H9 (cell line): ENCODE measurements around the gene FKBP10. TPM values are rescaled to one million over a fixed set of nuclear protein-coding genes. Genes with fewer than 3 reads are reported as not detected.

Source experiments
- DNase-seq: peaks from one replicate; pipeline ENCODE4 v3.0.0-alpha.2; 2017
- H2AFZ ChIP-seq: one replicate; pipeline ENCODE4 v1.6.1; 2013; ENCODE audit warnings: mild to moderate bottlenecking, low read length, control low read depth, moderate library complexity
- H2AK5ac ChIP-seq: 2 replicates; pipeline ENCODE4 v1.6.1; 2013; ENCODE audit warnings: low read length, control low read depth, mixed read lengths; ENCODE audit not compliant: insufficient read length
- H2BK120ac ChIP-seq: one replicate; pipeline ENCODE4 v1.6.1; 2013; ENCODE audit warnings: low read depth, mild to moderate bottlenecking, low read length, control low read depth, inconsistent platforms; ENCODE audit not compliant: poor library complexity, severe bottlenecking
- H2BK12ac ChIP-seq: 2 replicates; pipeline ENCODE4 v1.6.1; 2013; ENCODE audit warnings: low read length, control low read depth, mixed read lengths, low read depth; ENCODE audit not compliant: insufficient read length
- H2BK15ac ChIP-seq: 2 replicates; pipeline ENCODE4 v1.6.1; 2013; ENCODE audit warnings: low read depth, low read length, control low read depth
- H2BK20ac ChIP-seq: one replicate; pipeline ENCODE4 v1.6.1; 2013; ENCODE audit warnings: low read depth, mild to moderate bottlenecking, low read length, control low read depth, inconsistent platforms; ENCODE audit not compliant: poor library complexity, severe bottlenecking
- H2BK5ac ChIP-seq: 2 replicates; pipeline ENCODE4 v1.6.1; 2013; ENCODE audit warnings: low read length, control low read depth, mixed read lengths; ENCODE audit not compliant: insufficient read length
- H3K14ac ChIP-seq: 2 replicates; pipeline ENCODE4 v1.6.1; 2013; ENCODE audit warnings: low read length, control low read depth; ENCODE audit not compliant: insufficient read depth
- H3K18ac ChIP-seq: 2 replicates; pipeline ENCODE4 v1.6.1; 2013; ENCODE audit warnings: low read depth, mild to moderate bottlenecking, mixed read lengths, low read length, control low read depth; ENCODE audit not compliant: insufficient read length
- H3K23ac ChIP-seq: 2 replicates; pipeline ENCODE4 v1.6.1; 2013; ENCODE audit warnings: low read length, control low read depth, mixed read lengths, low read depth; ENCODE audit not compliant: insufficient read length
- H3K23me2 ChIP-seq: 2 replicates; pipeline ENCODE4 v1.6.1; 2013; ENCODE audit warnings: low read depth, mild to moderate bottlenecking, mixed read lengths, low read length, control low read depth; ENCODE audit not compliant: insufficient read length, poor library complexity, severe bottlenecking
- H3K27ac ChIP-seq: 2 replicates; pipeline ENCODE4 v1.5.1; 2013; ENCODE audit warnings: low read length, control low read depth, mixed read lengths, low read depth; ENCODE audit not compliant: insufficient read length
- H3K27me3 ChIP-seq: 2 replicates; pipeline ENCODE4 v1.6.1; 2013; ENCODE audit warnings: low read length, control low read depth, inconsistent platforms; ENCODE audit not compliant: insufficient read depth
- H3K4ac ChIP-seq: 2 replicates; pipeline ENCODE4 v1.6.1; 2013; ENCODE audit warnings: low read depth, mild to moderate bottlenecking, control low read depth, inconsistent platforms, low read length, moderate library complexity
- H3K4me1 ChIP-seq: 2 replicates; pipeline ENCODE4 v1.6.1; 2013; ENCODE audit warnings: low read length, control low read depth, inconsistent platforms; ENCODE audit not compliant: insufficient read depth
- H3K4me2 ChIP-seq: 2 replicates; pipeline ENCODE4 v1.6.1; 2013; ENCODE audit warnings: low read length, control low read depth, mixed read lengths; ENCODE audit not compliant: insufficient read length, insufficient read depth
- H3K56ac ChIP-seq: 2 replicates; pipeline ENCODE4 v1.6.1; 2013; ENCODE audit warnings: low read depth, mild to moderate bottlenecking, mixed read lengths, low read length, control low read depth; ENCODE audit not compliant: insufficient read length
- H3K79me1 ChIP-seq: 2 replicates; pipeline ENCODE4 v1.6.1; 2013; ENCODE audit warnings: low read depth, mild to moderate bottlenecking, moderate library complexity, low read length, control low read depth, inconsistent platforms; ENCODE audit not compliant: insufficient read depth, poor library complexity, severe bottlenecking
- H3K79me2 ChIP-seq: 2 replicates; pipeline ENCODE4 v1.6.1; 2013; ENCODE audit warnings: low read length, control low read depth, inconsistent platforms; ENCODE audit not compliant: insufficient read depth
- H3K9ac ChIP-seq: 2 replicates; pipeline ENCODE4 v1.6.1; 2013; ENCODE audit warnings: low read length, control low read depth, mixed read lengths; ENCODE audit not compliant: insufficient read length; ENCODE audit errors: extremely low read depth
- H3K9me3 ChIP-seq: one replicate; pipeline ENCODE4 v1.6.1; 2013; ENCODE audit warnings: low read depth, low read length, inconsistent platforms; ENCODE audit not compliant: control insufficient read depth
- H3T11ph ChIP-seq: one replicate; pipeline ENCODE4 v1.6.1; 2013; ENCODE audit warnings: mild to moderate bottlenecking, low read length, control low read depth, inconsistent platforms
- H4K20me1 ChIP-seq: one replicate; pipeline ENCODE4 v1.6.1; 2013; ENCODE audit not compliant: control insufficient read depth, insufficient read length, insufficient read depth
- H4K5ac ChIP-seq: 2 replicates; pipeline ENCODE4 v1.6.1; 2013; ENCODE audit warnings: low read depth, mild to moderate bottlenecking, mixed read lengths, low read length, control low read depth; ENCODE audit not compliant: insufficient read length
- H4K8ac ChIP-seq: replicated peaks from 2 replicates; pipeline ENCODE4 v1.6.1; 2013; ENCODE audit warnings: low read length, control low read depth, mixed read lengths, low read depth; ENCODE audit not compliant: insufficient read length
- H4K91ac ChIP-seq: 2 replicates; pipeline ENCODE4 v1.6.1; 2013; ENCODE audit warnings: low read depth, mild to moderate bottlenecking, moderate library complexity, mixed read lengths, low read length, control low read depth; ENCODE audit not compliant: insufficient read length
- H3K27ac Mint-ChIP-seq, 3 experiments: 2 replicates in 2 of 3; 3 replicates in 1 of 3; pipeline ENCODE4 v1.8.0; 2020 to 2021; ENCODE audit warnings: mixed read lengths in 3 of 3, mild to moderate bottlenecking in 1 of 3, moderate library complexity in 1 of 3
- H3K27me3 Mint-ChIP-seq: 2 replicates; pipeline ENCODE4 v1.8.0; 2021; ENCODE audit warnings: low read depth, mild to moderate bottlenecking, moderate library complexity, mixed read lengths
- H3K36me3 Mint-ChIP-seq, 3 experiments: 2 replicates in 2 of 3; 3 replicates in 1 of 3; pipeline ENCODE4 v1.8.0; 2020 to 2021; ENCODE audit warnings: low read depth in 3 of 3, mixed read lengths in 3 of 3; ENCODE audit not compliant: insufficient read depth in 1 of 3
- H3K4me1 Mint-ChIP-seq, 2 experiments: 2 replicates each; pipeline ENCODE4 v1.8.0; 2020; ENCODE audit warnings: mixed read lengths in 2 of 2
- H3K4me3 Mint-ChIP-seq, 2 experiments: 2 replicates in 1 of 2; 3 replicates in 1 of 2; pipeline ENCODE4 v1.8.0; 2020 to 2021; ENCODE audit warnings: mild to moderate bottlenecking in 2 of 2, mixed read lengths in 2 of 2, moderate library complexity in 1 of 2
- H3K9me3 Mint-ChIP-seq, 2 experiments: 2 replicates in 1 of 2; 3 replicates in 1 of 2; pipeline ENCODE4 v1.8.0; 2020; ENCODE audit warnings: mild to moderate bottlenecking in 2 of 2, mixed read lengths in 2 of 2, moderate library complexity in 1 of 2
- total RNA-seq: library from RNA; stranded (reverse); gene quantifications from 2 replicates; pipeline ENCODE4 v1.2.1, GENCODE V29; 2021
- TF ChIP-seq, protein P1 (sequence below): fragments of 200-600 bp; sonication (generic); conservative IDR thresholded peaks from 3 replicates; pipeline ENCODE4 v1.8.0; 2021; ENCODE audit warnings: antibody characterized with exemption, mild to moderate bottlenecking

The FKBP10 gene
- total RNA-seq, 1 experiment from 2014 or later: 166 TPM

DNA sequence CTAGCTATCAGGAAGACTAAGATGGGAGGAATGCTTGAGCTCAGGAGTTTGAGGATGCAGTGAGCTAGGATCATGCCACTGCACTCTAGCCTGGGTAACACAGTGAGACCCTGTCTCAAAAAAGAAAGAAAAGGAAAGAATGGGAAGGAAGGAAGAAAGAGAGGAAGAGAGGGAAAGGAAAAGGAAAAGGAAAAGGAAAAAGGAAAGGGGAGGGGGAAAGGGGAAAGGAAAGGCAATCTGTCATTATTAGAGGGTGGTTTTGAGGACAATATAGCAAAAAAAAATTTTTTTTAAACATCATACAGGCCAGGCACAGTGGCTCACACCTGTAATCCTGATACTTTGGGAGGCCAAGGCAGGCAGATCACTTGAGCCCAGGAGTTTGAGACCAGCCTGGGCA lies 46.7 kb upstream of the FKBP10 start:
- H3K23ac ChIP-seq: no peak overlapping the region
- no peak for DNase-seq
- H2AK5ac ChIP-seq: no peak overlapping the region
- no peak overlapping the region for H4K8ac ChIP-seq
- no peak overlapping the region for H3K9ac ChIP-seq
- H3K27me3 ChIP-seq: no peaks in the 10 kb centered on the region
- no peak overlapping the region for H3K18ac ChIP-seq
- H2BK120ac ChIP-seq: no peak overlapping the region
- TF ChIP-seq, protein P1, sequence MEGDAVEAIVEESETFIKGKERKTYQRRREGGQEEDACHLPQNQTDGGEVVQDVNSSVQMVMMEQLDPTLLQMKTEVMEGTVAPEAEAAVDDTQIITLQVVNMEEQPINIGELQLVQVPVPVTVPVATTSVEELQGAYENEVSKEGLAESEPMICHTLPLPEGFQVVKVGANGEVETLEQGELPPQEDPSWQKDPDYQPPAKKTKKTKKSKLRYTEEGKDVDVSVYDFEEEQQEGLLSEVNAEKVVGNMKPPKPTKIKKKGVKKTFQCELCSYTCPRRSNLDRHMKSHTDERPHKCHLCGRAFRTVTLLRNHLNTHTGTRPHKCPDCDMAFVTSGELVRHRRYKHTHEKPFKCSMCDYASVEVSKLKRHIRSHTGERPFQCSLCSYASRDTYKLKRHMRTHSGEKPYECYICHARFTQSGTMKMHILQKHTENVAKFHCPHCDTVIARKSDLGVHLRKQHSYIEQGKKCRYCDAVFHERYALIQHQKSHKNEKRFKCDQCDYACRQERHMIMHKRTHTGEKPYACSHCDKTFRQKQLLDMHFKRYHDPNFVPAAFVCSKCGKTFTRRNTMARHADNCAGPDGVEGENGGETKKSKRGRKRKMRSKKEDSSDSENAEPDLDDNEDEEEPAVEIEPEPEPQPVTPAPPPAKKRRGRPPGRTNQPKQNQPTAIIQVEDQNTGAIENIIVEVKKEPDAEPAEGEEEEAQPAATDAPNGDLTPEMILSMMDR: no peak
- peaks cover 52 to 90% (median 87%) of the 10 kb centered on the region in 3 experiments for H3K36me3 Mint-ChIP-seq
- H3K9me3 ChIP-seq: no peaks in the 10 kb centered on the region
- no peak overlapping the region for H3K4me2 ChIP-seq
- no peak overlapping the region for H2BK15ac ChIP-seq
- no peak overlapping the region for H2AFZ ChIP-seq
- H4K91ac ChIP-seq: no peak overlapping the region
- H2BK12ac ChIP-seq: no peak overlapping the region
- H3K79me2 ChIP-seq: no peaks in the 10 kb centered on the region
- no peaks in the 10 kb centered on the region for H3K4me1 ChIP-seq
- no peak overlapping the region for H3T11ph ChIP-seq
- H2BK20ac ChIP-seq: no peak overlapping the region
- H3K4me1 Mint-ChIP-seq: no peaks in the 10 kb centered on the region
- no peaks in the 10 kb centered on the region for H3K9me3 Mint-ChIP-seq
- no peaks in the 10 kb centered on the region for H3K79me1 ChIP-seq
- H3K4me3 Mint-ChIP-seq: no peak overlapping the region
- H3K27ac ChIP-seq: no peak overlapping the region
- H4K20me1 ChIP-seq: no peaks in the 10 kb centered on the region
- H3K4ac ChIP-seq: no peak overlapping the region
- no peak overlapping the region for H3K14ac ChIP-seq
- no peak overlapping the region for H3K27ac Mint-ChIP-seq
- no peaks in the 10 kb centered on the region for H3K27me3 Mint-ChIP-seq
- H3K56ac ChIP-seq: no peak overlapping the region
- no peaks in the 10 kb centered on the region for H3K23me2 ChIP-seq
- no peak overlapping the region for H2BK5ac ChIP-seq
- no peak overlapping the region for H4K5ac ChIP-seq
